Measurements from ENCODE around the gene ACYP1. TPM values are rescaled to one million over a fixed set of nuclear protein-coding genes. Genes with fewer than 3 reads are reported as not detected.
A peak's percentile ranks its signal among the peaks of the same experiment; 100 is the strongest.

ACYP1 gene
- total RNA-seq, result 10 to 100 TPM; 29.3 to 40.5 TPM

GRCh38 chr14:75063491-75064204 lies at the start of gene ACYP1:
Gene ACYP1, minus strand, starts transcription at chr14:75064024. Its CDS starts 471 bp downstream, at chr14:75063553.
- Mint-ChIP-seq H3K36me3 (peaks cover 6% of the 10 kb centered on the region), H3K4me3 (peak within 1 kb of the TSS; percentile 97), H3K27ac (peak within 1 kb of the TSS; percentile 82 to 95), H3K4me1 (ENCODE audit: low read depth in 2 of 2) (peaks cover 19 to 22% of the 10 kb centered on the region in 2 donors), H3K27me3 (no peaks in the 10 kb centered on the region), H3K9me3 (no peaks in the 10 kb centered on the region)
- ATAC-seq (peak; percentile 100), DNase-seq (ENCODE audit: low spot score) (peak; percentile 94)

GRCh38 chr14:75109877-75110276 lies 46.1 kb upstream of the ACYP1 start:
- no peak for DNase-seq (ENCODE audit: low spot score)
- Mint-ChIP-seq H3K36me3 (peaks cover 46% of the 10 kb centered on the region), H3K4me3 (no peak overlapping the region), H3K27ac (no peak overlapping the region), H3K4me1 (ENCODE audit: low read depth in 2 of 2) (peaks cover 0 to 6% of the 10 kb centered on the region in 2 donors), H3K9me3 (no peaks in the 10 kb centered on the region), H3K27me3 (no peaks in the 10 kb centered on the region)
- ATAC-seq, result no peak

- peak overlapping the region in 1 of 2 donors; percentile 31 for H3K27ac Mint-ChIP-seq
- no peak overlapping the region for H3K4me3 Mint-ChIP-seq
- H3K9me3 Mint-ChIP-seq, result no peaks in the 10 kb centered on the region
- DNase-seq (ENCODE audit: low spot score) (no peak), ATAC-seq (no peak)
- H3K36me3 Mint-ChIP-seq, result peaks cover 48% of the 10 kb centered on the region
- H3K4me1 Mint-ChIP-seq (ENCODE audit: low read depth in 2 of 2), result no peaks in the 10 kb centered on the region
- no peaks in the 10 kb centered on the region for H3K27me3 Mint-ChIP-seq
Observed at GRCh38 chr14:75107186-75107585, 43.4 kb upstream of the ACYP1 start.

GRCh38 chr14:75101491-75101890 lies 37.7 kb upstream of the ACYP1 start:
- Mint-ChIP-seq H3K27me3 (no peaks in the 10 kb centered on the region), H3K4me1 (ENCODE audit: low read depth in 2 of 2) (no peaks in the 10 kb centered on the region), H3K27ac (no peak overlapping the region), H3K36me3 (peaks cover 33% of the 10 kb centered on the region), H3K4me3 (no peak overlapping the region), H3K9me3 (no peaks in the 10 kb centered on the region)
- DNase-seq (ENCODE audit: low spot score) (no peak), ATAC-seq (no peak)

GRCh38 chr14:75098682-75099081 lies 34.9 kb upstream of the ACYP1 start:
- Mint-ChIP-seq H3K36me3 (peaks cover 25% of the 10 kb centered on the region), H3K27me3 (no peaks in the 10 kb centered on the region), H3K9me3 (no peaks in the 10 kb centered on the region), H3K27ac (no peak overlapping the region), H3K4me3 (no peak overlapping the region), H3K4me1 (ENCODE audit: low read depth in 2 of 2) (no peaks in the 10 kb centered on the region)
- DNase-seq (ENCODE audit: low spot score) (no peak), ATAC-seq (no peak)

GRCh38 chr14:75098212-75098611 lies 34.4 kb upstream of the ACYP1 start:
- no peak overlapping the region for H3K4me3 Mint-ChIP-seq
- DNase-seq (ENCODE audit: low spot score) (no peak), ATAC-seq (no peak)
- H3K9me3 Mint-ChIP-seq, result no peaks in the 10 kb centered on the region
- H3K4me1 Mint-ChIP-seq (ENCODE audit: low read depth in 2 of 2), result no peaks in the 10 kb centered on the region
- no peaks in the 10 kb centered on the region for H3K27me3 Mint-ChIP-seq
- no peak overlapping the region for H3K27ac Mint-ChIP-seq
- H3K36me3 Mint-ChIP-seq, result peaks cover 22% of the 10 kb centered on the region

- no peaks in the 10 kb centered on the region for H3K4me1 Mint-ChIP-seq (ENCODE audit: low read depth in 2 of 2)
- ATAC-seq (no peak), DNase-seq (ENCODE audit: low spot score) (no peak)
- H3K4me3 Mint-ChIP-seq, result no peak overlapping the region
- H3K9me3 Mint-ChIP-seq, result no peaks in the 10 kb centered on the region
- H3K36me3 Mint-ChIP-seq, result peaks cover 18% of the 10 kb centered on the region
- H3K27ac Mint-ChIP-seq, result no peak overlapping the region
- no peaks in the 10 kb centered on the region for H3K27me3 Mint-ChIP-seq
Observed at GRCh38 chr14:75096959-75097358, 33.1 kb upstream of the ACYP1 start.

- DNase-seq (ENCODE audit: low spot score), result no peak
- Mint-ChIP-seq H3K4me1 (ENCODE audit: low read depth in 2 of 2) (no peaks in the 10 kb centered on the region), H3K27ac (no peak overlapping the region), H3K9me3 (no peaks in the 10 kb centered on the region), H3K4me3 (no peak overlapping the region), H3K36me3 (peaks cover 18% of the 10 kb centered on the region), H3K27me3 (no peaks in the 10 kb centered on the region)
- no peak for ATAC-seq
Observed at GRCh38 chr14:75095690-75096089, 31.9 kb upstream of the ACYP1 start.

GRCh38 chr14:75094896-75095295 lies 31.1 kb upstream of the ACYP1 start:
- no peaks in the 10 kb centered on the region for H3K27me3 Mint-ChIP-seq
- ATAC-seq (no peak), DNase-seq (ENCODE audit: low spot score) (no peak)
- H3K9me3 Mint-ChIP-seq, result no peaks in the 10 kb centered on the region
- no peak overlapping the region for H3K27ac Mint-ChIP-seq
- H3K4me3 Mint-ChIP-seq, result no peak overlapping the region
- peaks cover 18% of the 10 kb centered on the region for H3K36me3 Mint-ChIP-seq
- no peaks in the 10 kb centered on the region for H3K4me1 Mint-ChIP-seq (ENCODE audit: low read depth in 2 of 2)

GRCh38 chr14:75092698-75093097 lies 28.9 kb upstream of the ACYP1 start:
- H3K9me3 Mint-ChIP-seq, result no peaks in the 10 kb centered on the region

GRCh38 chr14:75091251-75091650 lies 27.4 kb upstream of the ACYP1 start:
- Mint-ChIP-seq H3K27me3 (no peaks in the 10 kb centered on the region), H3K4me1 (ENCODE audit: low read depth in 2 of 2) (no peaks in the 10 kb centered on the region), H3K36me3 (no peaks in the 10 kb centered on the region), H3K4me3 (no peak overlapping the region), H3K27ac (no peak overlapping the region), H3K9me3 (no peaks in the 10 kb centered on the region)
- ATAC-seq, result no peak
- no peak for DNase-seq (ENCODE audit: low spot score)

More at GRCh38 chr14:75092698-75093097, 28.9 kb upstream of the ACYP1 start:
- Mint-ChIP-seq H3K4me1 (ENCODE audit: low read depth in 2 of 2) (no peaks in the 10 kb centered on the region), H3K36me3 (peaks cover 2% of the 10 kb centered on the region), H3K27me3 (no peaks in the 10 kb centered on the region), H3K4me3 (no peak overlapping the region), H3K27ac (no peak overlapping the region)
- DNase-seq (ENCODE audit: low spot score) (no peak), ATAC-seq (no peak)

GRCh38 chr14:75090353-75090752 lies 26.5 kb upstream of the ACYP1 start:
- no peaks in the 10 kb centered on the region for H3K36me3 Mint-ChIP-seq
- no peaks in the 10 kb centered on the region for H3K27me3 Mint-ChIP-seq
- no peak overlapping the region for H3K4me3 Mint-ChIP-seq
- ATAC-seq (no peak), DNase-seq (ENCODE audit: low spot score) (no peak)
- no peaks in the 10 kb centered on the region for H3K9me3 Mint-ChIP-seq
- no peaks in the 10 kb centered on the region for H3K4me1 Mint-ChIP-seq (ENCODE audit: low read depth in 2 of 2)
- H3K27ac Mint-ChIP-seq, result no peak overlapping the region

- no peak for ATAC-seq
- H3K27ac Mint-ChIP-seq, result no peak overlapping the region
Observed at GRCh38 chr14:75088566-75089373, 24.9 kb upstream of the ACYP1 start.

GRCh38 chr14:75088153-75088552 lies 24.3 kb upstream of the ACYP1 start:
- no peaks in the 10 kb centered on the region for H3K27me3 Mint-ChIP-seq
- H3K27ac Mint-ChIP-seq, result no peak overlapping the region
- DNase-seq (ENCODE audit: low spot score), result no peak
- no peaks in the 10 kb centered on the region for H3K4me1 Mint-ChIP-seq (ENCODE audit: low read depth in 2 of 2)
- no peak overlapping the region for H3K4me3 Mint-ChIP-seq
- H3K36me3 Mint-ChIP-seq, result peaks cover 10% of the 10 kb centered on the region
- no peak for ATAC-seq
- no peaks in the 10 kb centered on the region for H3K9me3 Mint-ChIP-seq

More at GRCh38 chr14:75088566-75089373, 24.9 kb upstream of the ACYP1 start:
- Mint-ChIP-seq H3K4me1 (ENCODE audit: low read depth in 2 of 2) (no peaks in the 10 kb centered on the region), H3K27me3 (no peaks in the 10 kb centered on the region), H3K9me3 (no peaks in the 10 kb centered on the region), H3K36me3 (peaks cover 10% of the 10 kb centered on the region), H3K4me3 (no peak overlapping the region)
- DNase-seq (ENCODE audit: low spot score), result no peak

All from natural killer cell treated with Interleukin-12 subunit alpha and Interleukin-12 subunit beta and Interleukin-15 and Interleukin-18, amount 100 ng/mL, for 72 hours (primary cell).